Retinal pigment epithelial cell (primary cell): Measurements from ENCODE around the gene UQCRHL.
A peak's percentile ranks its signal among the peaks of the same experiment; 100 is the strongest.

ENCODE experiments used
- DNase-seq: peaks from one replicate; pipeline ENCODE4 v3.0.0-alpha.2; 2010; ENCODE audit warnings: low read depth
- H3K4me3 ChIP-seq: 2 replicates; pipeline ENCODE4 v1.5.1; 2011; ENCODE audit warnings: mild to moderate bottlenecking, low read length, control low read depth, moderate library complexity
- CTCF ChIP-seq: conservative IDR thresholded peaks from 2 replicates; pipeline ENCODE4 v1.5.1; 2011; ENCODE audit warnings: low read depth, low read length, control low read depth, inconsistent platforms

The UQCRHL gene

DNA sequence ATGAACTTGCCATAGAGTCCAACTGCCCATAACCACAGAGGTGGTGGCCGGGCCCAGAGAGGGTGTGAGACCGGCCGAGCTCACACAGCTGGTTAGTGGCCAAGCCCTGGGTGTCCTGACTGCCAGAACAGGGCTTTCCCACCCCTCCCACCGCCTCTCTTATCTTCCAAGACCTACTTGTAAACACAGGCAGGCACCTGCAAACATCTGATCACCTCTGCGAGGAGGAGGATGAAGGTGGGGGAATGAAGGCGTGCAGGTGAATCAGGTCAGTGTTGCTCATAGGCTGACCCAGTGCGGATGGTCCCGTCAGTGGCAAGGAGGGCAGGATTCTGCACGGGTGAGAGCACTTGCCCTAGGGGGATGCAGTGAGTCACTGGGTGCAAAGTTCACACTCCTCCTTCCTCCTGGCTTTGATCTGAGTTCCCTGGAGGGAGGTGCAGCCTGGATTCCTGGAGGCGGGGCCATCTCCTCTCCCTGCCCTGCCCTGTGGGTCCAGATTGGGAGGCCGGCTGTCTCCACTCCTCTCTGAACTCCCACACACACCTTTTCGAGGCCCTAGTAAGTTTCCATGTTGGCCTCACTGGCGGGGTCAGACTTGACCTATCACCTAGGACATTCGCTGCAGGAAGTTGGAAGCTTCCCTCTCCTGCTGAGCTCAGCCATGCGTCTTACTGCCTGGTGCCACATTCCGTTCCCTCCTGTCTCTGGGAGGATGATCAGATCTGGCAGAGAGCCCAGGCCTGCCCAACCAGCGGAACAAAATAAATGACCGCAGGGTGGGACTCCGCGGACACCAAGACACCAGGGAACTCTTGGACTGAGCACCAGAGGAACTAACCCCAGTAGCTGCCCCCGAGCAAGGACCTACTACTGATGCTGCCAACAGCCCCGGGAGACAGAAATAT lies 7.3 kb downstream of the UQCRHL start:
- TF ChIP-seq CTCF = no peak
- no peak overlapping the region for H3K4me3 ChIP-seq
- no peak for DNase-seq

DNA sequence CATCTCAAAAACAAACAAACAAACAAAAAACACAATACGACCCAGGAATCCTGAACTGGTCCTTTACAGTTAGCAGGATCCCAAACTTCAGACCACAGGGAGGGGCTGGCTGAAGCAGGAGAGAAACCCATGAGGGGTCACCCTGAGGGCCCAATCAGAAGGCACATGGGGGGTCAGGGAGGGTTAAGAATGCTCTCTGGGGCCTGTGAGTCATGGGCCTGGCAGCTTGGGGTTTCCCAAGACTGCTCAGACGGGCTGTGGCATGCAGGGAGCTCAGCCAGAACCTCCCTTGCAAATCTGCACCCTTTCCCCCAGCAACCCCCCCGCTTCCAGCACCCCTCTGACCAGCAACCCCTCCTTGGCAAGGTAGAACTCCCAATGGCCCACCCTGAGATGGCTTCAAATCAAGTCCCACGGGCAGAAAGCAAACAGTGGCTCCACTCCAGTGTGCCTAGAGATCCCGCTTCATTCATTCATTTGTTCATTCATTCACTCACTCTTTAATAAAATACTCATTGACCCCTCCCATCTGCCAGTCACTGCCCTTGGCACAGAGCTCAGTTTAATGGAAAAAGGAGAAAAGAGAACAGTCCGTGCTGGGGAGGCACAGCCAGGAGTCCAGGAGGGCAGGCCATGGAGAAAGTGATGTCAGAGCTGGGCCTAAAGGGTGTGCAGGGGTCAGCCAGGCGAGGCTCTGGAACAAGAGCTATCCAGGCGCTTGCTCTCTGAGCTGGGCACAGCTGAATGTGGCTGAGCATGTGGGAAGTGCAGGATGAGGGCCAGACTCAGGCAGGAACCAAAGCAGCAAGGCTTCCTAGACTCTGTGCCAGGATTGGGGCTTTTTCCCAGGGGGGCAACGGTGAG lies 8.2 kb downstream of the UQCRHL start:
- H3K4me3 ChIP-seq = no peak overlapping the region
- peak; percentile 94 for DNase-seq
- TF ChIP-seq CTCF = no peak

- H3K4me3 ChIP-seq = no peak overlapping the region
- no peak for TF ChIP-seq CTCF
- no peak for DNase-seq
Observed at GRCh38 chr1:15797614-15798390, 9.6 kb downstream of the UQCRHL start.

GRCh38 chr1:15796086-15796462 lies 11.4 kb downstream of the UQCRHL start:
- H3K4me3 ChIP-seq = no peak overlapping the region
- TF ChIP-seq CTCF = no peak
- no peak for DNase-seq

- no peak overlapping the region for H3K4me3 ChIP-seq
- DNase-seq = peak; percentile 83
- no peak for TF ChIP-seq CTCF
Observed at GRCh38 chr1:15788624-15789301, 18.7 kb downstream of the UQCRHL start.

- no peak for DNase-seq
- no peak overlapping the region for H3K4me3 ChIP-seq
- no peak for TF ChIP-seq CTCF
Observed at GRCh38 chr1:15786581-15786980, 20.9 kb downstream of the UQCRHL start.
